Effector CD4-positive, alpha-beta T cell (primary cell): ENCODE results near the gene FLNB.

Experiments
- DNase-seq: peaks from one replicate; pipeline ENCODE4 v3.0.0-alpha.2; 2020

FLNB gene

GRCh38 chr3:58150130-58150809 is 142.0 kb downstream of the FLNB start:
- DNase-seq, result no peak

GRCh38 chr3:58150810-58151199 is 142.6 kb downstream of the FLNB start:
- no peak for DNase-seq

GRCh38 chr3:58151637-58152036 is 143.4 kb downstream of the FLNB start:
- DNase-seq, result no peak

GRCh38 chr3:58152225-58153015 is 144.2 kb downstream of the FLNB start:
- DNase-seq, result no peak

GRCh38 chr3:58153371-58153770 is 145.1 kb downstream of the FLNB start:
- no peak for DNase-seq

GRCh38 chr3:58154626-58155449 is 146.6 kb downstream of the FLNB start:
- no peak for DNase-seq

GRCh38 chr3:58155838-58156237 is 147.6 kb downstream of the FLNB start:
- no peak for DNase-seq

GRCh38 chr3:58157700-58158099 is 149.5 kb downstream of the FLNB start:
- no peak for DNase-seq

- DNase-seq, result no peak
Measured at GRCh38 chr3:58158442-58159153, 150.4 kb downstream of the FLNB start.

- no peak for DNase-seq
Measured at GRCh38 chr3:58160399-58160798, 152.2 kb downstream of the FLNB start.

GRCh38 chr3:58161435-58162398 is 153.5 kb downstream of the FLNB start:
- no peak for DNase-seq

- no peak for DNase-seq
Measured at GRCh38 chr3:58163234-58163633, 155.0 kb downstream of the FLNB start.

- DNase-seq, result no peak
Measured at GRCh38 chr3:58164199-58164879, 156.1 kb downstream of the FLNB start.

GRCh38 chr3:58164906-58165821 is 156.9 kb downstream of the FLNB start:
- no peak for DNase-seq

- peak; percentile 42 for DNase-seq
Measured at GRCh38 chr3:58167431-58168351, 159.5 kb downstream of the FLNB start.

GRCh38 chr3:58168498-58168897 is 160.3 kb downstream of the FLNB start:
- DNase-seq, result no peak

GRCh38 chr3:58169371-58169770 is 161.1 kb downstream of the FLNB start:
- no peak for DNase-seq

- DNase-seq, result no peak
Measured at GRCh38 chr3:58170376-58170775, 162.2 kb downstream of the FLNB start.

GRCh38 chr3:58171126-58171525 is 162.9 kb downstream of the FLNB start:
- DNase-seq, result no peak
